ENCODE measurements around the gene TUFT1.

- no peak for TF ChIP-seq EZH2 (IDR thresholded peaks at IDR 0.05)
- TF ChIP-seq POLR2AphosphoS5 (IDR thresholded peaks at IDR 0.05; ENCODE audit: borderline replicate concordance, low read depth, low read length), result no peak
- TF ChIP-seq FOXP2 (optimal IDR thresholded peaks at IDR 0.05; ENCODE audit: control extremely low read depth, extremely low read length, insufficient read depth), result no peak
These were observed 28.5 kb downstream of the TUFT1 start for GRCh38 chr1:151568626-151569088.
